Stomach smooth muscle (tissue), 2 donors: ENCODE results near the gene ADARB1.
A peak's percentile ranks its signal among the peaks of the same experiment; 100 is the strongest.
"Not testable (repeated sequence)": the region's sequence is repeated elsewhere in the genome, so short reads cannot be mapped to it uniquely, and the experiment has no call there.

Source experiments
- H3K27ac ChIP-seq: one replicate; pipeline ENCODE4 v1.7.0; 2013; ENCODE audit warnings: mild to moderate bottlenecking, low read length, inconsistent platforms
- H3K27me3 ChIP-seq, 2 donors: one replicate each; pipeline ENCODE4 v1.7.0; 2013; ENCODE audit warnings: low read length in 2 of 2; ENCODE audit not compliant: insufficient read depth in 2 of 2, control insufficient read depth in 1 of 2
- H3K36me3 ChIP-seq, 2 donors: one replicate each; pipeline ENCODE4 v1.7.0; 2013; ENCODE audit warnings: low read length in 2 of 2; ENCODE audit not compliant: control insufficient read depth in 2 of 2, insufficient read depth in 2 of 2
- H3K4me1 ChIP-seq: one replicate; pipeline ENCODE4 v1.7.0; 2013; ENCODE audit warnings: low read length; ENCODE audit not compliant: control insufficient read depth, insufficient read depth
- H3K4me3 ChIP-seq, 2 donors: one replicate each; pipeline ENCODE4 v1.7.0; 2013; ENCODE audit warnings: low read length in 2 of 2
- H3K9ac ChIP-seq, 2 donors: one replicate each; pipeline ENCODE4 v1.7.0; 2013; ENCODE audit warnings: low read length in 2 of 2, mild to moderate bottlenecking in 1 of 2
- H3K9me3 ChIP-seq, 2 donors: one replicate each; pipeline ENCODE4 v1.7.0; 2013; ENCODE audit warnings: low read length in 2 of 2; ENCODE audit not compliant: control insufficient read depth in 2 of 2
- donor health status: healthy.
- donor health status: Pancreatic carcinoma.

ADARB1 gene

GRCh38 chr21:45129189-45129923, 55.0 kb downstream of the ADARB1 start:
- peak overlapping the region; percentile 74 for H3K27ac ChIP-seq
- no peaks in the 10 kb centered on the region for H3K36me3 ChIP-seq
- H3K4me3 ChIP-seq: peak overlapping the region in 1 of 2 donors; percentile 8
- no peaks in the 10 kb centered on the region for H3K9me3 ChIP-seq
- peak overlapping the region in 1 of 2 donors; percentile 12 for H3K9ac ChIP-seq
- H3K4me1 ChIP-seq: peaks cover 54% of the 10 kb centered on the region
- H3K27me3 ChIP-seq: no peaks in the 10 kb centered on the region

GRCh38 chr21:45130324-45130774, 56.0 kb downstream of the ADARB1 start:
- H3K9me3 ChIP-seq: no peaks in the 10 kb centered on the region
- H3K4me1 ChIP-seq: peaks cover 51% of the 10 kb centered on the region
- H3K36me3 ChIP-seq: peaks cover 0 to 5% of the 10 kb centered on the region in 2 donors
- H3K9ac ChIP-seq: peak overlapping the region; percentile 51 to 62
- no peaks in the 10 kb centered on the region for H3K27me3 ChIP-seq
- H3K4me3 ChIP-seq: peak overlapping the region; percentile 13 to 59
- peak overlapping the region; percentile 74 for H3K27ac ChIP-seq

GRCh38 chr21:45131537-45131999, 57.2 kb downstream of the ADARB1 start:
- H3K9ac ChIP-seq: no peak overlapping the region
- no peaks in the 10 kb centered on the region for H3K27me3 ChIP-seq
- H3K36me3 ChIP-seq: peaks cover 0 to 6% of the 10 kb centered on the region in 2 donors
- peak overlapping the region; percentile 74 for H3K27ac ChIP-seq
- H3K9me3 ChIP-seq: no peaks in the 10 kb centered on the region
- no peak overlapping the region for H3K4me3 ChIP-seq
- peaks cover 48% of the 10 kb centered on the region for H3K4me1 ChIP-seq

- Histone ChIP-seq H3K9me3 (no peaks in the 10 kb centered on the region), H3K36me3 (peaks cover 0 to 6% of the 10 kb centered on the region in 2 donors), H3K4me1 (peaks cover 46% of the 10 kb centered on the region), H3K9ac (no peak overlapping the region), H3K27ac (peak overlapping the region; percentile 31), H3K27me3 (no peaks in the 10 kb centered on the region), H3K4me3 (no peak overlapping the region)
Observed at GRCh38 chr21:45132841-45133573, 58.6 kb downstream of the ADARB1 start.

- H3K4me1 ChIP-seq: peaks cover 47% of the 10 kb centered on the region
- H3K27me3 ChIP-seq, H3K9me3 ChIP-seq, H3K27ac ChIP-seq, H3K36me3 ChIP-seq, H3K9ac ChIP-seq, H3K4me3 ChIP-seq: not testable (repeated sequence)
Observed at GRCh38 chr21:45133574-45134278, 59.3 kb downstream of the ADARB1 start.

GRCh38 chr21:45134279-45135076, 60.1 kb downstream of the ADARB1 start:
- H3K27ac ChIP-seq: no peak overlapping the region
- no peaks in the 10 kb centered on the region for H3K27me3 ChIP-seq
- H3K4me1 ChIP-seq: peaks cover 41% of the 10 kb centered on the region
- no peak overlapping the region for H3K4me3 ChIP-seq
- H3K9me3 ChIP-seq: no peaks in the 10 kb centered on the region
- peaks cover 0 to 6% of the 10 kb centered on the region in 2 donors for H3K36me3 ChIP-seq
- no peak overlapping the region for H3K9ac ChIP-seq

GRCh38 chr21:45135122-45135521, 60.7 kb downstream of the ADARB1 start:
- peaks cover 0 to 6% of the 10 kb centered on the region in 2 donors for H3K36me3 ChIP-seq
- H3K9ac ChIP-seq: no peak overlapping the region
- no peak overlapping the region for H3K4me3 ChIP-seq
- H3K27ac ChIP-seq: no peak overlapping the region
- H3K27me3 ChIP-seq: no peaks in the 10 kb centered on the region
- peaks cover 34% of the 10 kb centered on the region for H3K4me1 ChIP-seq
- no peaks in the 10 kb centered on the region for H3K9me3 ChIP-seq

- Histone ChIP-seq H3K4me1 (peaks cover 30% of the 10 kb centered on the region), H3K9ac (no peak overlapping the region), H3K4me3 (no peak overlapping the region), H3K27ac (no peak overlapping the region), H3K27me3 (no peaks in the 10 kb centered on the region), H3K9me3 (no peaks in the 10 kb centered on the region), H3K36me3 (peaks cover 0 to 6% of the 10 kb centered on the region in 2 donors)
Observed at GRCh38 chr21:45135868-45136267, 61.5 kb downstream of the ADARB1 start.

GRCh38 chr21:45136500-45136899, 62.1 kb downstream of the ADARB1 start:
- peaks cover 24% of the 10 kb centered on the region for H3K4me1 ChIP-seq
- peaks cover 0 to 6% of the 10 kb centered on the region in 2 donors for H3K36me3 ChIP-seq
- H3K9me3 ChIP-seq: no peaks in the 10 kb centered on the region
- no peaks in the 10 kb centered on the region for H3K27me3 ChIP-seq
- H3K4me3 ChIP-seq: no peak overlapping the region
- no peak overlapping the region for H3K27ac ChIP-seq
- H3K9ac ChIP-seq: peak overlapping the region in 1 of 2 donors; percentile 29
